Adrenal gland (tissue), 5 donors: ENCODE data around the gene ASB2.

Experiments used
- CTCF ChIP-seq, 6 experiments: fragments of 450-650 bp in 4 of 6; fragments of 200-600 bp in 2 of 6; sonication (generic) in 1 of 6; IDR thresholded peaks; 1 replicate in 5 of 6; 2 replicates in 1 of 6; pipeline versions ENCODE4 v1.5.1 to v1.8.0; 2016 to 2021; ENCODE audit warnings: antibody characterized with exemption in 6 of 6, mild to moderate bottlenecking in 2 of 6, moderate library complexity in 1 of 6
- POLR2A ChIP-seq, 2 donors: fragments of 450-650 bp; IDR thresholded peaks; one replicate each; pipeline ENCODE4 v1.6.1; 2017; ENCODE audit warnings: antibody characterized with exemption in 2 of 2, mild to moderate bottlenecking in 2 of 2, moderate library complexity in 1 of 2
- donor health status: DM: no; HTN: no; CAD: no.

GRCh38 chr14:93969082-93969828 lies 7.1 kb downstream of the ASB2 start:
- TF ChIP-seq CTCF (IDR thresholded peaks at IDR 0.05): no peak
- no peak for TF ChIP-seq POLR2A (IDR thresholded peaks at IDR 0.05)
